ENCODE results near the gene LAX1. TPM values are rescaled to one million over a fixed set of nuclear protein-coding genes. Genes with fewer than 3 reads are reported as not detected.
"Not testable (repeated sequence)": the region's sequence is repeated elsewhere in the genome, so short reads cannot be mapped to it uniquely, and the experiment has no call there.

Gene LAX1
- total and polyA plus RNA-seq, 8 donors, result 0.06 to 2.8 (median 0.51) TPM; not detected in 2

DNA sequence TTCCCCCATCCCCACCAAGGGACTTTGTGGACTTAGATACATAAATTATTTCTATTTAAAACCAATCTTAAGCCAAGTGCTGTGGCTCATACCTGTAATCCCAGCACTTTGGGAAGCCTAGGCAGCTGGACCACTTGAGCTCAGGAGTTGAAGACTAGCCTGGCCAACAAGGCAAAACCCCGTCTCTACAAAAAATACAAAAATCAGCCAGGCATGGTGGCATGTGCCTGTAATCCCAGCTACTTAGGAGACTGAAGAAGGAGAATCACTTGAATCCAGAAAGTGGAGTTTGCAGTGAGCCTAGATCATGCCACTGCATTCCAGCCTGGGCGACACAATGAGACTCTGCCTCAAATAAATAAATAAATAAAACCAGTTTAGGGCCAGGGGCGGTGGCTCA is 4.5 kb upstream of the LAX1 start:
- no peak overlapping the region for H3K4me3 ChIP-seq
- WGBS, 5 donors, result 90 to 97% (median 93%) methylated on average over 3 of the region's 3 CpGs
- no peaks in the 10 kb centered on the region for H3K4me1 ChIP-seq
- no peak for DNase-seq
- no peak overlapping the region for H3K27ac ChIP-seq
- H3K27me3 ChIP-seq, result no peaks in the 10 kb centered on the region
- no peaks in the 10 kb centered on the region for H3K9me3 ChIP-seq
- TF ChIP-seq POLR2AphosphoS5 (IDR thresholded peaks at IDR 0.05) (no peak), EP300 (IDR thresholded peaks at IDR 0.05) (no peak), POLR2A (IDR thresholded peaks at IDR 0.05) (no peak), CTCF (IDR thresholded peaks at IDR 0.05) (no peak)
- intact Hi-C loops (cut with DNase I; ENCODE audit: low total_unique reads), result no loop called here
- no peaks in the 10 kb centered on the region for H3K36me3 ChIP-seq

DNA sequence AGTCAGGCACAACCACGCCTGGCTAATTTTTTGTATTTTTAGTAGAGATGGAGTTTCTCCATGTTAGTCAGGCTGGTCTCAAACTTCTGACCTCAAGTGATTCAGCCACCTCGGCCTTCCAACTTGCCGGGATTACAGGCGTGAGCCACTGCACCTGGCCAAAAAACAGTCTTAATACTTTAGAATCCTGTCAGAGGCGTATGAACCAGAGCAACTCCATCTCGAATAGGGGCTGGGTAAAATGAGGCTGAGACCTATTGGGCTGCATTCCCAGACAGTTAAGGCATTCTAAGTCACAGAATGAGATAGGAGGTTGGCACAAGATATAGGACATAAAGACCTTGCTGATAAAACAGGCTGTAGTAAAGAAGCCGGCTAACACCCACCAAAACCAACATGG is 3.0 kb upstream of the LAX1 start:
- H3K27ac ChIP-seq; DNase-seq; H3K27me3 ChIP-seq; intact Hi-C loops (cut with DNase I; ENCODE audit: low total_unique reads); H3K36me3 ChIP-seq; H3K9me3 ChIP-seq; H3K4me3 ChIP-seq; H3K4me1 ChIP-seq: not testable (repeated sequence)
- 76 to 86% (median 81%) methylated on average over 7 of the region's 7 CpGs for WGBS, 5 donors

- 90 to 100% (median 97%) methylated on average over 1 of the region's 1 CpG for WGBS, 5 donors
- Histone ChIP-seq H3K4me1 (peaks cover 0 to 2% (median 0%) of the 10 kb centered on the region in 4 donors), H3K36me3 (no peaks in the 10 kb centered on the region), H3K9me3 (no peaks in the 10 kb centered on the region), H3K27me3 (no peaks in the 10 kb centered on the region), H3K27ac (peak overlapping the region in 4 of 5 donors; percentile 61 to 73 (median 68)), H3K4me3 (no peak overlapping the region)
- TF ChIP-seq POLR2AphosphoS5 (IDR thresholded peaks at IDR 0.05), result no peak
- TF ChIP-seq POLR2A (IDR thresholded peaks at IDR 0.05), result no peak
- DNase-seq, result no peak
- intact Hi-C loops (cut with DNase I; ENCODE audit: low total_unique reads), result no loop called here
Observed at GRCh38 chr1:203763505-203763904, 1.5 kb upstream of the LAX1 start.

DNA sequence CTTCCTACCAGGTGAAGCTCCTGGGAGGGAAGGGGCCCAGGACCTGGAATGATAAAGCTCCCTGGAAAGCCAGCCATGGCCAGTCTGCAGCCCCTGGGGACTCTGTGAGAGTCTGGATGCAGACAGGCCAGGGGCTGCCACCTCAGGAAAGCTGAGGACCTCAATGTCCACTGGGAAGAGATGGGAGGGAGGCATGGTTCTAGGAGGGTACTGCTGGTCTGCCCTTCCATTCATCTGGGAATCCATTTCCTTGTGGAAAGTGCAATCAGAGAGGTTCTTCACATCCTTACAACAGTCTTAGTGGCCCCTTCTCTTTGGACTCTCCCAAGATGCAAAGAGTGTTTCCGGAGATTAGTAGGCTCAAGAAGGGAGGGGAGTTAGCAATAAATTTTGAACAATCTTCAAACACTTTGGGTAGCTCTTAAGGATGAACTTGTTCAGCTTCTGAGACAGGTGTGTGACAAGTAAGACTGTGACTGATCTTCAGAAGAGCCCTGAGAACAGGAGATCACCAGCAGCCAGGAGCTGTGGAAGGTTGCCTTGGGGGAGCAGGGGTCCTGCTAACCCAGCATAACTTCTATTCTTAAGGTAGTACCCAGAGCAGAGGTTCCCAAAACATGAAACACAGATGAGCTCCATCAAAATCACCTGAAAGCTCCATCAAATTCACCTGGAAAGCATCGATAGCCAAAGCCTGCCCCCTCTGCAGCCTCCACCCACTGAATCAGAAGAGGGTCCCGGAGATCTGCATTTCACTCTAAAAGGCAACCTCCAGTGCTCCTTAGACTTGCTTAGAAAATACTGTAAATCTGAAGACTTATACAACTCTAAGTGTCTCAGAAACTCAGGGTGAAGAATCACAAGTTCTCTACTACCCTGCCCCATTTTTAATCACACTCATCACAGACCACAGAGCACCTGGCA is 616 bp upstream of the LAX1 start:
- TF ChIP-seq EP300 (IDR thresholded peaks at IDR 0.05), result no peak
- TF ChIP-seq POLR2AphosphoS5 (IDR thresholded peaks at IDR 0.05), result no peak
- no peak for TF ChIP-seq CTCF (IDR thresholded peaks at IDR 0.05)
- TF ChIP-seq POLR2A (IDR thresholded peaks at IDR 0.05), result no peak
- Histone ChIP-seq H3K4me1 (peaks cover 0 to 11% (median 7%) of the 10 kb centered on the region in 4 donors), H3K36me3 (no peaks in the 10 kb centered on the region), H3K27ac (peak overlapping the region; percentile 29 to 73 (median 66)), H3K4me3 (no peak overlapping the region), H3K27me3 (no peaks in the 10 kb centered on the region), H3K9me3 (no peaks in the 10 kb centered on the region)
- WGBS, 5 donors, result 58 to 82% (median 78%) methylated on average over 2 to 3 of the region's 3 CpGs
- intact Hi-C loops (cut with DNase I; ENCODE audit: low total_unique reads), result no loop called here
- DNase-seq, result no peak

GRCh38 chr1:203768256-203768655 is 3.3 kb downstream of the LAX1 start:
- TF ChIP-seq CTCF (IDR thresholded peaks at IDR 0.05) (no peak), EP300 (IDR thresholded peaks at IDR 0.05) (no peak), POLR2AphosphoS5 (IDR thresholded peaks at IDR 0.05) (no peak), POLR2A (IDR thresholded peaks at IDR 0.05) (no peak)
- no peaks in the 10 kb centered on the region for H3K36me3 ChIP-seq
- H3K4me1 ChIP-seq, result peaks cover 6 to 27% (median 18%) of the 10 kb centered on the region in 4 donors
- H3K27me3 ChIP-seq, result no peaks in the 10 kb centered on the region
- peak overlapping the region in 1 of 5 donors; percentile 88 for H3K27ac ChIP-seq
- H3K9me3 ChIP-seq, result no peaks in the 10 kb centered on the region
- 70 to 84% (median 78%) methylated on average over 6 of the region's 6 CpGs for WGBS, 5 donors
- intact Hi-C loops (cut with DNase I; ENCODE audit: low total_unique reads), result no loop called here
- DNase-seq, result no peak
- no peak overlapping the region for H3K4me3 ChIP-seq
